Fibroblast of lung (primary cell): Measurements from ENCODE around the gene MICAL3.

Experiments used
- EZH2 ChIP-seq: IDR thresholded peaks from 2 replicates; pipeline ENCODE4 v1.5.1; 2012; ENCODE audit warnings: low read length, control low read depth, mild to moderate bottlenecking; ENCODE audit errors: missing control alignments
- TF ChIP-seq, protein P1 (sequence below), 2 donors: IDR thresholded peaks in 1 of 2; conservative IDR thresholded peaks in 1 of 2; 1 replicate in 1 of 2; 2 replicates in 1 of 2; pipeline ENCODE4 v1.5.1; 2011 to 2012; ENCODE audit warnings: low read length in 2 of 2, control low read depth in 1 of 2, inconsistent platforms in 1 of 2, low read depth in 1 of 2, mild to moderate bottlenecking in 1 of 2

DNA sequence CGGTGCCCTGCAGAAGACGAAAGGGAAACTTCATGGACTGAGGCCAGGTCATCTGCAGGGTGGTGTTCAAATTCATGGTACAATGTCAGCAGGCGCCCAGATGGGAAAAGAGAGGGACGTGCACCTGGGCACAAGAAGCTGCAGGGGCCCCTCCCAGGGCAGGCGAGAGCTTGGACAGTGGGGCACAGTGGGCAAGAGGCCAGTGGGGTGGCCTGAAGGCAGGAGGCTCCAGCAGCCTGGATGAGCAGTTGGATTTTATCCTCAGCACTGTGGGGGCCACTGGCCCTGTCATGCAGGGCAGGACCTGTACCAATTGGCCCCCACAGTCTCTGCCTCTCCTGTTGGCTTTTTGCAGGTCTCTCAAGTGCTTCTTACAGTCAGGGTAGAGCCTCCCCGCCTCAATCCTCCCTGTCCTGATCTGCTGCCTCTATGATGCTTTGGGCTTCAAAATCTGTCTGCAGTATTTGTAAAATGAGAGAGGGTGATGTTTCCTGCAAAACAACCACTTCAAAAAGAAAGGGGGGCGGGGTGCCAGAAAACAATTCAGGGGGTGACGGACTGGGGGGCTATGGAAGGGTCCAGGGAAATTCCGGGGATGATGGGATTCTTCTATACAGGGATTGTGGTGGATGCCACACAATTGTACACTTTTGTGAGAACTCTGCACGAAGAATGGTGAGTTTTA is 248.4 kb downstream of the MICAL3 start:
- TF ChIP-seq, protein P1, sequence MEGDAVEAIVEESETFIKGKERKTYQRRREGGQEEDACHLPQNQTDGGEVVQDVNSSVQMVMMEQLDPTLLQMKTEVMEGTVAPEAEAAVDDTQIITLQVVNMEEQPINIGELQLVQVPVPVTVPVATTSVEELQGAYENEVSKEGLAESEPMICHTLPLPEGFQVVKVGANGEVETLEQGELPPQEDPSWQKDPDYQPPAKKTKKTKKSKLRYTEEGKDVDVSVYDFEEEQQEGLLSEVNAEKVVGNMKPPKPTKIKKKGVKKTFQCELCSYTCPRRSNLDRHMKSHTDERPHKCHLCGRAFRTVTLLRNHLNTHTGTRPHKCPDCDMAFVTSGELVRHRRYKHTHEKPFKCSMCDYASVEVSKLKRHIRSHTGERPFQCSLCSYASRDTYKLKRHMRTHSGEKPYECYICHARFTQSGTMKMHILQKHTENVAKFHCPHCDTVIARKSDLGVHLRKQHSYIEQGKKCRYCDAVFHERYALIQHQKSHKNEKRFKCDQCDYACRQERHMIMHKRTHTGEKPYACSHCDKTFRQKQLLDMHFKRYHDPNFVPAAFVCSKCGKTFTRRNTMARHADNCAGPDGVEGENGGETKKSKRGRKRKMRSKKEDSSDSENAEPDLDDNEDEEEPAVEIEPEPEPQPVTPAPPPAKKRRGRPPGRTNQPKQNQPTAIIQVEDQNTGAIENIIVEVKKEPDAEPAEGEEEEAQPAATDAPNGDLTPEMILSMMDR (conservative IDR thresholded peaks at IDR 0.05 in 1 of 2, IDR thresholded peaks at IDR 0.05 in 1 of 2; ENCODE audit: low read depth in 1 of 2, low read length in 2 of 2) = no peak
- TF ChIP-seq EZH2 = no peak
